ENCODE measurements around the gene FTCD. TPM values are rescaled to one million over a fixed set of nuclear protein-coding genes. Genes with fewer than 3 reads are reported as not detected.

Gene FTCD
- total RNA-seq, 1 experiment from 2014 or later, result 0.21 TPM

GRCh38 chr21:46145840-46146691 lies 9.3 kb downstream of the FTCD start:
- intact Hi-C loops (cut with micrococcal nuclease; ENCODE audit: unreplicated experiment) (no loop called here), in situ Hi-C loops (cut with HindIII; ENCODE audit: low pct_unique_long_range_greater_than_20kb, low sequenced_read_pairs) (no loop called here)
- Histone ChIP-seq H3K27ac (ENCODE audit: low read length) (no peak overlapping the region), H3K9me3 (ENCODE audit: control insufficient read depth, insufficient read depth, low read depth, low read length) (no peaks in the 10 kb centered on the region), H3K36me3 (ENCODE audit: control insufficient read depth, insufficient read depth, low read length) (no peaks in the 10 kb centered on the region), H3K4me1 (ENCODE audit: control insufficient read depth, insufficient read depth, low read length) (no peaks in the 10 kb centered on the region), H3K27me3 (ENCODE audit: control insufficient read depth, insufficient read depth, low read length) (no peaks in the 10 kb centered on the region), H3K4me3 (ENCODE audit: low read depth in 2 of 2, low read length in 2 of 2) (no peak overlapping the region)
- no peak for ATAC-seq
- POLR2A ChIA-PET, result no interaction called here
- CTCF ChIA-PET, result no interaction called here
- no peak for TF ChIP-seq CTCF (IDR thresholded peaks at IDR 0.05)
- no peak for TF ChIP-seq TCF7L2 (IDR thresholded peaks at IDR 0.05; ENCODE audit: low read depth, low read length)
- TF ChIP-seq SIN3A (IDR thresholded peaks at IDR 0.05; ENCODE audit: borderline replicate concordance, insufficient read depth, low read depth, low read length), result no peak
- TF ChIP-seq REST (IDR thresholded peaks at IDR 0.05; ENCODE audit: insufficient read depth in 1 of 2, low read depth in 2 of 2, low read length in 1 of 2), result no peak
- no peak for TF ChIP-seq POLR2AphosphoS5 (IDR thresholded peaks at IDR 0.05; ENCODE audit: low read depth, low read length)
- no TSS peak for BruUV-seq (replicated peaks)
- DNase-seq (ENCODE audit: low read depth, low spot score), result no peak

- H3K27ac ChIP-seq (ENCODE audit: low read length), result no peak overlapping the region
- POLR2A ChIA-PET, result no interaction called here
- no peaks in the 10 kb centered on the region for H3K4me1 ChIP-seq (ENCODE audit: control insufficient read depth, insufficient read depth, low read length)
- intact Hi-C loops (cut with micrococcal nuclease; ENCODE audit: unreplicated experiment), result no loop called here
- ATAC-seq, result no peak
- no TSS peak for BruUV-seq (replicated peaks)
- in situ Hi-C loops (cut with HindIII; ENCODE audit: low pct_unique_long_range_greater_than_20kb, low sequenced_read_pairs), result no loop called here
- DNase-seq (ENCODE audit: low read depth, low spot score), result no peak
- no peaks in the 10 kb centered on the region for H3K9me3 ChIP-seq (ENCODE audit: control insufficient read depth, insufficient read depth, low read depth, low read length)
- CTCF ChIA-PET, result no interaction called here
- H3K36me3 ChIP-seq (ENCODE audit: control insufficient read depth, insufficient read depth, low read length), result no peaks in the 10 kb centered on the region
- no peak for TF ChIP-seq SIN3A (IDR thresholded peaks at IDR 0.05; ENCODE audit: borderline replicate concordance, insufficient read depth, low read depth, low read length)
- TF ChIP-seq CTCF (IDR thresholded peaks at IDR 0.05), result no peak
- no peak for TF ChIP-seq POLR2AphosphoS5 (IDR thresholded peaks at IDR 0.05; ENCODE audit: low read depth, low read length)
- no peak for TF ChIP-seq REST (IDR thresholded peaks at IDR 0.05; ENCODE audit: insufficient read depth in 1 of 2, low read depth in 2 of 2, low read length in 1 of 2)
- no peak for TF ChIP-seq TCF7L2 (IDR thresholded peaks at IDR 0.05; ENCODE audit: low read depth, low read length)
- H3K4me3 ChIP-seq (ENCODE audit: low read depth in 2 of 2, low read length in 2 of 2), result no peak overlapping the region
- no peaks in the 10 kb centered on the region for H3K27me3 ChIP-seq (ENCODE audit: control insufficient read depth, insufficient read depth, low read length)
Measured at GRCh38 chr21:46145159-46145839, 10.1 kb downstream of the FTCD start.

Measured in Panc1 (cell line).